NCI-H2029 (cell line): ENCODE data around the gene PRKRA.
"Not testable (repeated sequence)": the region's sequence is repeated elsewhere in the genome, so short reads cannot be mapped to it uniquely, and the experiment has no call there.

Experiments used
- DNase-seq: peaks from one replicate; lab custom pipeline; 2025; lab: John Stamatoyannopoulos, UW

PRKRA gene

GRCh38 chr2:178413472-178414265 lies 37.3 kb downstream of the PRKRA start:
- DNase-seq: peak; percentile 70

GRCh38 chr2:178412453-178412852 lies 38.5 kb downstream of the PRKRA start:
- DNase-seq: not testable (repeated sequence)

GRCh38 chr2:178412047-178412446 lies 38.9 kb downstream of the PRKRA start:
- no peak for DNase-seq

- DNase-seq: no peak
Measured at GRCh38 chr2:178409261-178409660, 41.7 kb downstream of the PRKRA start.

GRCh38 chr2:178404368-178404767 lies 46.6 kb downstream of the PRKRA start:
- DNase-seq: peak; percentile 31

- no peak for DNase-seq
Measured at GRCh38 chr2:178403671-178404306, 47.2 kb downstream of the PRKRA start.

- DNase-seq: no peak
Measured at GRCh38 chr2:178401994-178402437, 49.0 kb downstream of the PRKRA start.

- no peak for DNase-seq
Measured at GRCh38 chr2:178397002-178397605, 53.9 kb downstream of the PRKRA start.

- no peak for DNase-seq
Measured at GRCh38 chr2:178395941-178396570, 54.9 kb downstream of the PRKRA start.

- DNase-seq: no peak
Measured at GRCh38 chr2:178395295-178395694, 55.7 kb downstream of the PRKRA start.

GRCh38 chr2:178394859-178395258 lies 56.1 kb downstream of the PRKRA start:
- DNase-seq: no peak

- no peak for DNase-seq
Measured at GRCh38 chr2:178392215-178392614, 58.8 kb downstream of the PRKRA start.

- DNase-seq: no peak
Measured at GRCh38 chr2:178391701-178392100, 59.3 kb downstream of the PRKRA start.

- DNase-seq: no peak
Measured at GRCh38 chr2:178388287-178388686, 62.7 kb downstream of the PRKRA start.

GRCh38 chr2:178386986-178387597 lies 63.9 kb downstream of the PRKRA start:
- DNase-seq: no peak

GRCh38 chr2:178385595-178386148 lies 65.3 kb downstream of the PRKRA start:
- no peak for DNase-seq

- DNase-seq: no peak
Measured at GRCh38 chr2:178383718-178384117, 67.3 kb downstream of the PRKRA start.
